K562 (cell line): Measurements from ENCODE around the gene STARD8. TPM values are rescaled to one million over a fixed set of nuclear protein-coding genes. Genes with fewer than 3 reads are reported as not detected.

Experiments used
- ATAC-seq: fragments of 200-7000 bp; cut with Tn5 transposase; 3 replicates; pipeline ENCODE4 v1.9.1; 2020; ENCODE audit warnings: moderate library complexity
- BruUV-seq: library from RNA; stranded (reverse); fragments of 400-500 nt; replicated peaks from 2 replicates; lab custom pipeline; 2021; lab: Mats Ljungman, UMichigan
- CTCF ChIA-PET: fragments of 300-600 bp; formaldehyde crosslinking; extraction: SDS; loops from one replicate; lab custom pipeline; 2021; ENCODE audit warnings: low intra/inter-chr PET ratio; lab: Yijun Ruan, JAX
- POLR2A ChIA-PET: fragments of 300-600, 350-650 bp; sonication (Branson Sonifier 250); formaldehyde crosslinking; extraction: SDS; loops from one replicate; lab custom pipeline; 2021; ENCODE audit warnings: antibody characterized with exemption, inconsistent platforms; lab: Yijun Ruan, JAX
- DNase-seq, 4 experiments: peaks; one replicate each; pipeline versions ENCODE4 v3.0.0 to v3.0.0-alpha.2; 2011 to 2018; ENCODE audit warnings: low spot score in 3 of 4, mixed read lengths in 3 of 4; ENCODE audit errors: extremely low read depth in 1 of 4
- FAIRE-seq: peaks from 2 replicates; lab custom pipeline; 2011; peaks lifted over from hg19 to GRCh38; lab: Jason Lieb, UNC
- H2AFZ ChIP-seq: 2 replicates; pipeline ENCODE4 v1.6.0; 2011; ENCODE audit warnings: low read depth, low read length, control low read depth, inconsistent platforms
- H3K27ac ChIP-seq: fragments of 200-600 bp; 3 replicates; pipeline ENCODE4 v1.8.0; 2011; ENCODE audit warnings: low read depth, mild to moderate bottlenecking, control low read depth, inconsistent platforms, low read length, moderate library complexity, mixed read lengths; ENCODE audit errors: extremely low read depth
- H3K27me3 ChIP-seq, 2 experiments: fragments of 300-600 bp in 1 of 2; 2 replicates in 1 of 2; 3 replicates in 1 of 2; pipeline versions ENCODE4 v1.6.0 to v1.8.0; 2011; ENCODE audit warnings: inconsistent platforms in 2 of 2, low read length in 2 of 2, mild to moderate bottlenecking in 1 of 2, mixed read lengths in 1 of 2, moderate library complexity in 1 of 2; ENCODE audit not compliant: control insufficient read depth in 2 of 2, insufficient read depth in 2 of 2
- H3K36me3 ChIP-seq: fragments of 300-600 bp; 3 replicates; pipeline ENCODE4 v1.8.0; 2011; ENCODE audit warnings: mild to moderate bottlenecking, low read length, inconsistent platforms; ENCODE audit not compliant: control insufficient read depth, insufficient read depth
- H3K4me1 ChIP-seq, 2 experiments: fragments of 200-600 bp in 1 of 2; replicated peaks in 1 of 2; 2 replicates in 1 of 2; 3 replicates in 1 of 2; pipeline versions ENCODE4 v1.5.1 to v1.8.0; 2011; ENCODE audit warnings: inconsistent platforms in 2 of 2, low read length in 2 of 2, mild to moderate bottlenecking in 1 of 2, mixed read lengths in 1 of 2, moderate library complexity in 1 of 2; ENCODE audit not compliant: control insufficient read depth in 2 of 2, insufficient read depth in 2 of 2
- H3K4me2 ChIP-seq: 2 replicates; pipeline ENCODE4 v1.6.1; 2011; ENCODE audit warnings: low read length, control low read depth, inconsistent platforms, mixed read lengths; ENCODE audit not compliant: insufficient read depth
- H3K4me3 ChIP-seq: fragments of 200-600 bp; sonication (generic), shearing (Covaris generic); 2 replicates; pipeline ENCODE4 v1.5.1; 2016; ENCODE audit warnings: control low read depth, inconsistent platforms
- H3K79me2 ChIP-seq: fragments of 200-600 bp; 3 replicates; pipeline ENCODE4 v1.8.0; 2011; ENCODE audit warnings: low read length, inconsistent platforms; ENCODE audit not compliant: control insufficient read depth, insufficient read depth
- H3K9ac ChIP-seq, 2 experiments: 2 replicates each; pipeline versions ENCODE4 v1.6.0 to v1.6.1; 2011; ENCODE audit warnings: low read depth in 2 of 2, low read length in 2 of 2, control low read depth in 1 of 2, inconsistent platforms in 1 of 2, mild to moderate bottlenecking in 1 of 2, mixed read lengths in 1 of 2; ENCODE audit not compliant: insufficient read depth in 1 of 2
- H3K9me1 ChIP-seq: one replicate; pipeline ENCODE4 v1.6.0; 2011; ENCODE audit warnings: inconsistent platforms, mild to moderate bottlenecking, low read length, moderate library complexity; ENCODE audit not compliant: control insufficient read depth, insufficient read depth
- H3K9me3 ChIP-seq: replicated peaks from 2 replicates; pipeline ENCODE4 v1.5.1; 2011; ENCODE audit warnings: low read depth, low read length, inconsistent platforms; ENCODE audit not compliant: control insufficient read depth, insufficient read depth
- H4K20me1 ChIP-seq: replicated peaks from 2 replicates; pipeline ENCODE4 v1.6.1; 2011; ENCODE audit warnings: low read length, inconsistent platforms, mixed read lengths; ENCODE audit not compliant: control insufficient read depth, insufficient read depth
- ARID1B ChIP-seq: fragments of 450-650 bp; IDR thresholded peaks from 2 replicates; pipeline ENCODE4 v1.6.1; 2016; ENCODE audit warnings: antibody characterized with exemption, mild to moderate bottlenecking, inconsistent platforms
- CAMTA2 ChIP-seq: fragments of 250-450 bp; sonication (Bioruptor Pico); conservative IDR thresholded peaks from 2 replicates; pipeline ENCODE4 v1.5.1; 2022
- CCAR2 ChIP-seq: fragments of 200-400 bp; formaldehyde crosslinking; IDR thresholded peaks from 2 replicates; pipeline ENCODE4 v1.6.1; 2017; ENCODE audit warnings: mild to moderate bottlenecking, low read depth, low read length
- MCM2 ChIP-seq: fragments of 450-650 bp; IDR thresholded peaks from 2 replicates; pipeline ENCODE4 v1.6.1; 2017; ENCODE audit warnings: low read depth, mild to moderate bottlenecking
- NCOA1 ChIP-seq: fragments of 450-650 bp; IDR thresholded peaks from 2 replicates; pipeline ENCODE4 v1.6.1; 2016; ENCODE audit warnings: low read depth
- NFE2 ChIP-seq: IDR thresholded peaks from 2 replicates; pipeline ENCODE4 v1.6.1; 2014; ENCODE audit warnings: antibody characterized with exemption, low read depth
- RFX5 ChIP-seq: IDR thresholded peaks from 2 replicates; pipeline ENCODE4 v1.6.1; 2011; ENCODE audit warnings: low read depth, mild to moderate bottlenecking, improper control_type of control experiment, low read length
- SIN3B ChIP-seq: fragments of 450-650 bp; IDR thresholded peaks from 2 replicates; pipeline ENCODE4 v1.6.1; 2017; ENCODE audit warnings: low read depth, mild to moderate bottlenecking, moderate library complexity
- SMC3 ChIP-seq: conservative IDR thresholded peaks from 2 replicates; pipeline ENCODE4 v1.6.1; 2011; ENCODE audit warnings: low read depth, low read length, improper control_type of control experiment; ENCODE audit not compliant: insufficient read depth
- SRF ChIP-seq, 2 experiments: fragments of 250-450, 450-650 bp in 1 of 2; sonication (Bioruptor Pico) in 1 of 2; sonication (generic) in 1 of 2; formaldehyde crosslinking; IDR thresholded peaks; 2 replicates each; pipeline versions ENCODE4 v1.5.0 to v1.5.1; 2020 to 2022; ENCODE audit warnings: mild to moderate bottlenecking in 1 of 2, missing genetic modification reagents in 1 of 2
- SUPT5H ChIP-seq: fragments of 450-650 bp; IDR thresholded peaks from 2 replicates; pipeline ENCODE4 v1.6.1; 2016
- ZBTB8A ChIP-seq: fragments of 450-650 bp; IDR thresholded peaks from 2 replicates; pipeline ENCODE4 v1.6.1; 2018; ENCODE audit warnings: mild to moderate bottlenecking, moderate library complexity; ENCODE audit not compliant: partially characterized antibody
- ZMIZ1 ChIP-seq, 2 experiments: fragments of 150-350 bp in 1 of 2; IDR thresholded peaks; 2 replicates each; pipeline ENCODE4 v1.6.1; 2012 to 2016; ENCODE audit warnings: low read depth in 2 of 2, low read length in 2 of 2, mild to moderate bottlenecking in 1 of 2, moderate library complexity in 1 of 2
- ZNF184 ChIP-seq: sonication (generic); formaldehyde crosslinking; IDR thresholded peaks from 2 replicates; pipeline ENCODE4 v1.5.0; 2020; ENCODE audit warnings: missing genetic modification reagents
- ZNF197 ChIP-seq: fragments of 200-800 bp; sonication (Bioruptor generic); IDR thresholded peaks from 2 replicates; pipeline ENCODE4 v1.6.1; 2016; ENCODE audit warnings: low read depth, missing genetic modification characterization, missing compliant biosample characterization
- ZNF589 ChIP-seq: fragments of 200-800 bp; sonication (Bioruptor generic); IDR thresholded peaks from 2 replicates; pipeline ENCODE4 v1.6.1; 2016; ENCODE audit warnings: low read depth, missing genetic modification characterization, missing compliant biosample characterization
- ZNF644 ChIP-seq: fragments of 200-800 bp; sonication (Bioruptor generic); IDR thresholded peaks from 2 replicates; pipeline ENCODE4 v1.6.1; 2016; ENCODE audit warnings: low read depth, missing genetic modification characterization, missing compliant biosample characterization
- WGBS: fragments of 100-300 bp; shearing (Covaris generic); methylation state at CpG from one replicate; pipeline ENCODE4 v1.1.6; 2016; ENCODE audit warnings: low coverage, mixed read lengths; ENCODE audit not compliant: insufficient coverage; ENCODE audit errors: missing lambda C conversion rate; 5-methylcytosine and 5-hydroxymethylcytosine counted together
- in situ Hi-C: fragments of 300-500 bp; cut with MboI; formaldehyde crosslinking; loops from 4 replicates; pipeline ENCODE4 v1.15.0; 2018; ENCODE audit warnings: inconsistent platforms, mixed read lengths
- intact Hi-C: fragments of 100-400 bp; cut with micrococcal nuclease; formaldehyde crosslinking; loops from 2 replicates; pipeline ENCODE4 v1.14.2; 2022
- polyA plus RNA-seq, 8 experiments: library from polyadenylated mRNA; depleted of rRNA in 4 of 8; stranded (reverse) in 5 of 8; unstranded in 3 of 8; fragments of >200 nt; fragmentation: Nextera tagmentation in 2 of 8; fragmentation: Illumina TruSeq in 1 of 8; extraction: Ambion mirVana in 2 of 8; extraction: Trizol in 1 of 8; gene quantifications; 2 replicates each; pipeline versions ENCODE4 v1.2.1 to v1.2.3, GENCODE V29; 2011 to 2014; ENCODE audit warnings: inconsistent platforms in 1 of 8, missing spikeins in 1 of 8
- total RNA-seq, 7 experiments: library from RNA; depleted of rRNA in 6 of 7; stranded (reverse); fragments of >200 nt in 6 of 7; fragmentation: Illumina TruSeq in 2 of 7; extraction: Trizol in 2 of 7; gene quantifications; 2 replicates each; pipeline versions ENCODE4 v1.2.1 to v1.2.3, GENCODE V29; 2011 to 2021; ENCODE audit warnings: low replicate concordance in 1 of 7
- TF ChIP-seq, protein P1 (sequence below): fragments of 450-650 bp; IDR thresholded peaks from 2 replicates; pipeline ENCODE4 v1.6.1; 2017; ENCODE audit warnings: antibody characterized with exemption

The STARD8 gene
- total and polyA plus RNA-seq, 9 of the 15 experiments (the other 6 are each of a cell fraction or from before 2014, with no cell fraction given) = 1.6 to 35.0 (median 15.9) TPM

DNA sequence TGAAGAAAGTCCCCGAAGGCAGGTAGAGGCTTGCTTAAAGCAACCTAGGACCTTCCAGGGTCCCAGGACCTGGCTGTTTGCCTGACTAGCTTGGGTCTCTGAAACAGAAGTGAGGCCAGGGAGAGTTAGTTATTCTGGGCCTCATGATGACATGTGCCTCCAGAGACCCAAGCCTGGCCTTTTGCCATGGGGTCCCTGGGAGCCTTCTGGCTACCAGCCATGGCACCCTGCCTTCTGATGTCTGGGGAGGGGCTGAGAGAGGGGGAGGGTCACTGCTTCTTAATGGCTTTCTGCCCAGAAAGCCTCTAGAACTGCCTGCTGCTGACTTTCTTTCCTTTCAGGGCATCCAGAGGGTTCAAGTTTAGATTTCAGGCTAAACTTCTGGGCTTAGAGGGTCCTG lies 1.0 kb upstream of the STARD8 start (continued):
- TF ChIP-seq, protein P1, sequence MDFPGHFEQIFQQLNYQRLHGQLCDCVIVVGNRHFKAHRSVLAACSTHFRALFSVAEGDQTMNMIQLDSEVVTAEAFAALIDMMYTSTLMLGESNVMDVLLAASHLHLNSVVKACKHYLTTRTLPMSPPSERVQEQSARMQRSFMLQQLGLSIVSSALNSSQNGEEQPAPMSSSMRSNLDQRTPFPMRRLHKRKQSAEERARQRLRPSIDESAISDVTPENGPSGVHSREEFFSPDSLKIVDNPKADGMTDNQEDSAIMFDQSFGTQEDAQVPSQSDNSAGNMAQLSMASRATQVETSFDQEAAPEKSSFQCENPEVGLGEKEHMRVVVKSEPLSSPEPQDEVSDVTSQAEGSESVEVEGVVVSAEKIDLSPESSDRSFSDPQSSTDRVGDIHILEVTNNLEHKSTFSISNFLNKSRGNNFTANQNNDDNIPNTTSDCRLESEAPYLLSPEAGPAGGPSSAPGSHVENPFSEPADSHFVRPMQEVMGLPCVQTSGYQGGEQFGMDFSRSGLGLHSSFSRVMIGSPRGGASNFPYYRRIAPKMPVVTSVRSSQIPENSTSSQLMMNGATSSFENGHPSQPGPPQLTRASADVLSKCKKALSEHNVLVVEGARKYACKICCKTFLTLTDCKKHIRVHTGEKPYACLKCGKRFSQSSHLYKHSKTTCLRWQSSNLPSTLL = no peak

GRCh38 chrX:68648960-68649359 lies 1.5 kb downstream of the STARD8 start:
- BruUV-seq = no TSS peak
- Histone ChIP-seq H3K4me1 (peaks cover 0 to 7% of the 10 kb centered on the region in 2 experiments; a peak in 4 of 5 replicates), H3K36me3 (no peaks in the 10 kb centered on the region), H4K20me1 (no peaks in the 10 kb centered on the region), H2AFZ (peak overlapping the region; percentile 39; the same call in 1 of the 2 replicates), H3K4me3 (peak overlapping the region; percentile 15; the same call in 1 of the 2 replicates), H3K4me2 (peak overlapping the region; percentile 56), H3K27ac (no peak overlapping the region), H3K9me1 (no peaks in the 10 kb centered on the region), H3K27me3 (no peaks in the 10 kb centered on the region), H3K9me3 (no peaks in the 10 kb centered on the region), H3K79me2 (peaks cover 3% of the 10 kb centered on the region; the same call in 1 of the 3 replicates), H3K9ac (peak overlapping the region; percentile 42 to 49; a peak in 2 of 4 replicates)
- ChIA-PET CTCF (no interaction called here), POLR2A (no interaction called here)
- in situ Hi-C loops = no loop called here
- FAIRE-seq (no peak), DNase-seq (no peak), ATAC-seq (no peak)
- intact Hi-C loops = no loop called here
- 10% methylated on average over 5 of the region's 5 CpGs for WGBS
- TF ChIP-seq NCOA1 = no peak
- no peak for TF ChIP-seq ZNF644 (tag)
- no peak for TF ChIP-seq SMC3
- no peak for TF ChIP-seq NFE2
- TF ChIP-seq ZMIZ1 (IDR thresholded peaks at IDR 0.05; ENCODE audit: low read depth in 2 of 2, low read length in 2 of 2) = no peak
- no peak for TF ChIP-seq ZBTB8A
- no peak for TF ChIP-seq ZNF184 (CRISPR knock-in tag)
- TF ChIP-seq CAMTA2 (CRISPR knock-in tag) = no peak
- TF ChIP-seq SUPT5H = no peak
- TF ChIP-seq ZNF589 (CRISPR knock-in tag) = no peak
- no peak for TF ChIP-seq SIN3B
- no peak for TF ChIP-seq CCAR2
- no peak for TF ChIP-seq ARID1B
- no peak for TF ChIP-seq SRF (CRISPR knock-in tag; IDR thresholded peaks at IDR 0.05)
- TF ChIP-seq MCM2 = no peak
- no peak for TF ChIP-seq RFX5
- TF ChIP-seq ZNF197 = no peak
